ENCODE results near the gene TLX2.
A peak's percentile ranks its signal among the peaks of the same experiment; 100 is the strongest.
"Not testable (repeated sequence)": the region's sequence is repeated elsewhere in the genome, so short reads cannot be mapped to it uniquely, and the experiment has no call there.

Gene TLX2

GRCh38 chr2:74514368-74515270 is at the start of gene TLX2:
Gene TLX2 (plus strand): TSS chr2:74514450. CDS start chr2:74514807, 357 bp downstream.
- DNase-seq: no peak

GRCh38 chr2:74470742-74471141 is 43.5 kb upstream of the TLX2 start:
- not testable (repeated sequence) for DNase-seq

- no peak for DNase-seq
These were observed 42.8 kb upstream of the TLX2 start for GRCh38 chr2:74471332-74472065.

- DNase-seq: peak; percentile 92
These were observed 41.9 kb upstream of the TLX2 start, which contains the start of gene MRPL53 for GRCh38 chr2:74472086-74472944. Gene MRPL53 (minus strand): TSS chr2:74472680. CDS start chr2:74472660, 20 bp downstream.

GRCh38 chr2:74472945-74473258 is 41.3 kb upstream of the TLX2 start:
- DNase-seq: no peak

GRCh38 chr2:74474481-74474880 is 39.8 kb upstream of the TLX2 start:
- no peak for DNase-seq

GRCh38 chr2:74474899-74475298 is 39.4 kb upstream of the TLX2 start:
- no peak for DNase-seq

- no peak for DNase-seq
These were observed 32.8 kb upstream of the TLX2 start for GRCh38 chr2:74481431-74481830.

DNA sequence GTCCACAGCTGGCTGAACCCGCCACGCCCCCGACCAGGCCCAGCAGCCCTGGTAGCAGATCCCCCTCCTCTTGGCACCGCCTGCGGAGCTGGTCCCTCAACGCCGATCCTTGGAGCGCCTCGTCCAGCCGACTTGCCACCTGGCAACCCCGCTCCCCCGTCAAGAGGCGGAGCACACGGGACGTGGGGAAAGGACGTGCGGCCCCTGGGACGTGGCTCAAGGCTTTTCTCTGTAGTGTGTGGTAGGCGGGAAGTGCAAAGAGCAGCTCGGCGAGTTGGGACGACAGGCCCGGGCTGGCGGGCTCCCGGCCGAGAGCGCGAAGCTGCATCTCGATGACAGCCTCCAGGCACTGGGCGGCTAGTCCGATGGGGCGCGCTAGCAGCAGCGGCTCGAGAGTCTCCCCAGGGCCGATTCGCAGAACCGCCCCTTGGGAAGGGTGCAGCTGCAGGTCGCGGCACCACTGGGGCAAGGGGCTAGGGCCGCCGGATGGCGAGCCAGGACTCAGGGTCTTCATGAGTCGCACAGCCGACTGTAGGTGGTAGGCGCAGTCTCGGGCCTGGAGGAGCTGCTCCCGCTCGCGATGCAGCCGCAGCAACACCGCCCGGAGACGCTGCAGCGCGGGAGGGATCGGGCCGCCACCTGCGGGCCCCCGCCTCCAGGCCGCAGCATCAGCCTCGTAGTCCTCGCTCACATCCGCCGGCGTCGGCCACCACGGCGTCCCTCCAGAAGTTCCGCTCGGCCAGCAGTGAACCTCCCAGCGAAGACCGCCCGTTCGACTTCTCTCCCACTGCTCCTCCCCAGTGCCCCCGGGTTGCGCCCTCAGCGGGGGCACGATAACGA is 32.1 kb upstream of the TLX2 start:
- peak; percentile 57 for DNase-seq

- peak; percentile 94 for DNase-seq
These were observed 31.2 kb upstream of the TLX2 start, which contains the start of the genes CCDC142 and TTC31 for GRCh38 chr2:74482801-74483674. Gene CCDC142 (minus strand): TSS chr2:74482998. CDS start chr2:74482837, 161 bp downstream. Gene TTC31 (plus strand): TSS chr2:74483081. CDS start chr2:74483096, 15 bp downstream.

- not testable (repeated sequence) for DNase-seq
These were observed 30.5 kb upstream of the TLX2 start for GRCh38 chr2:74483675-74484164.

- no peak for DNase-seq
These were observed 28.1 kb upstream of the TLX2 start for GRCh38 chr2:74486141-74486540.

- DNase-seq: no peak
These were observed 25.4 kb upstream of the TLX2 start for GRCh38 chr2:74488643-74489481.

GRCh38 chr2:74489906-74490305 is 24.3 kb upstream of the TLX2 start:
- DNase-seq: no peak

DNA sequence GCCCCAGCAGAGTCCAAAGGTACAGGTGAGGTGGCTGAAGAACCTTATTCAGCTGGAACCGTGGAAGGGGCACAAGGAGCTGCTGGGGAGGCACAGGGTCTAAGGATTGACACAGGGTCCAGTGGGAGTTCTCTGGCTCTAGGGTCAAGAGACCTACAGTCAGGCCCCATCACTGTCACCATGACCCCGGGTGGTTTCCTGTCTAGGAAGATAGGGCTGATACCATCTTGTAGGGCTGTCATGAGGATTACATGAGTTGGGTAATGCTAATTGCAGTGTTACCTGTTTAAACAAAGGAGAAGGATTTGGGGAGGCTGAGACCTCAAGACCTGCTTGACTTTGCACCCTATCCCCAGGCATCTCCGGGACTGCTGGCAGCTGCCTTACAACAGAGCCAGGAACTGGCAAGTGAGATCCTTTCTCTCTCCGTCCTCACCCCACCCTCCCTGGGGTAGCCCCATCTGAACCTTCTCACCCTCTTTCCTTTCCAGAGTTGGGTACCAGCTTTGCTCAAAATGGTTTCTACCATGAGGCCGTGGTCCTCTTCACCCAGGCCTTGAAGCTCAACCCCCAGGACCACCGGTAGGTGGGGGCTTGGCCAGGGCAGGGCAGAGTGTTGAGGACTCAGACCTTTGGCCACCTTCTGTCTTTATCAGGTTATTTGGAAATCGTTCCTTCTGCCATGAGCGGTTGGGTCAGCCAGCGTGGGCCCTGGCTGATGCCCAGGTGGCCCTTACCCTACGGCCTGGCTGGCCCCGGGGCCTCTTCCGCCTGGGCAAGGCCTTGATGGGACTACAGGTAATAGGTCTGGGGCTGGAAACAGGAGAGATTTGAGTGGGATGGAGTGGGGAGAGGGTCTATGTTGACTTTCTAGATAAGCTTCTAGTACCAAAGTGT is 22.4 kb upstream of the TLX2 start:
- no peak for DNase-seq

DNA sequence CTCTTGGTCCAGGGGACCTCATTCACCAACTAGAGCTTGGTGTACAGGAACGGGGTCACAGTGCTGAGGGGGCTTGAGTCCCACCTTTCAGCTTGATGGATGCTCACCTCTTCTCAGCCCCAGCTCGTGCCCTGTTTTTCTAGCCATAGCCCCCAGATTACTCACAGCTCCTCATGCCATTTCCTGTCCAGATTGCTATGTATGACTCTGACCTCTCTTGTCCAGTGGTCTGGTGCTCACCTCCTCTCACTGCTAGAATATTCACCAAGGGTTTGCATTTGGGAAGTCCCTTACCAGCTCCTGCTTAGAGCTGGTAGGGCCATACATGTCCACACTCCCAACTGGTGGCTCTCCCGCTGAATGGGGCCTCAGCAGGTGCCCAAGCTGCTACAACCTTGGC is 20.7 kb upstream of the TLX2 start:
- no peak for DNase-seq

DNA sequence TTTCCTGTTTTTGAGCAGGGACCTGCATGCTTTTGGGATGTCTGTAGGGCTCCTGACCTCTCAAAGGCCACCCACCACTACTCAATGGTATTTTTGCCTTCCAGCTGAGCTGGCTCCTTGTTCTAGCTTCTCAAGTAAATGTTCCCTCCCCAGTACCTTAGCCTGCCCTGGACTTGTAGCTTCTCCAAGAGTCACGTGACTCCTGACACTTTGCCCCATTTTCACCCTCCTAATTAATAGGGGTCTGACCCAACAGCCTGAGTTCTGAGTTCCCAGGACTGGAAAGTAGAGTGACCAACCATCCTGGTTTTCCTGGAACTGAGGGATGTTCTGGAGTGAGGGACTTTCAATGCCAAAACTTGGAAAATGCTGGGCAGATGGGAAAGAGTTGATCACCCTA is 18.8 kb upstream of the TLX2 start:
- no peak for DNase-seq

DNA sequence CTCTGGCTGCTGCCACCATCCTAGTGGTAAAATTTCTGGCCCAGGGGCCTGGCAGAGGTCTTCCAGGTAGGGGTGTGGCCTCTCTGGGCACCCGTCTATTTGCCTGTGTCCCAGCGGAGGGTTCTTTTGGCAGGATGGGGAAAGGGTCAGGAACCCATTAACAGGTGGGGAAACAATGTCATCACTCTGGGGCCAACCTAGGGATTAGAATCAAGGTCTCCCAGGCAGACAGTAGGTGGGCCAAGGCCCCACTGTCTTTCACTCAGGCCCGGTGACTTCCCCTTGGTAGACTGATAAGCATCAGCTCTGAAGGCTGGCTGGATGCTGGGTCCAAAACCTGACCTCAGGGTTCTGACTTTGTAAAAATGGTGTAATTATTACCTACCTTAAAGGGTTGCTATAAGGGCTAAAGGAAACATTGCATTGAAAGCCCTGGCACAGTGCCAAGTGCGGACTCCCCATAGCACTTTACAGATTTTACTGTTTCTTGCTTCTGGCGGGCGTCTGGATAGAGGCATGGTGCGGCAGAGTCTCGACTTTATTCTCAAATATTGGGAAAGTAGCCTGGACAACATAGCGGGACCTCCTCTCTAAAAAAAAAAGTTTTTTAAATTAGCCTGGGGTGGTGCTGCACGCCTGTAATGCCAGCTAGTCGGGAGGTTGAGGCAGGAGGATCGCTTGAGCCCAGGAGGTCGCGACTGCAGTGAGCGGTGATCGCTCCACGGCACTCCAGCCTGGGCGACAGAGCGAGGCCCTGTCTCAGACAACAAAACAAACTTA is 17.1 kb upstream of the TLX2 start:
- DNase-seq: no peak

Data from stimulated activated naive CD4-positive, alpha-beta T cell treated with Interleukin-2 at 50 U/mL for 16 hours (primary cell).